NB4 (cell line): ENCODE results near the gene SYT14.
"Not testable (repeated sequence)": the region's sequence is repeated elsewhere in the genome, so short reads cannot be mapped to it uniquely, and the experiment has no call there.

Source experiments
- DNase-seq: peaks from one replicate; pipeline ENCODE4 v3.0.0; 2010; ENCODE audit warnings: low read depth
- H3K4me3 ChIP-seq: one replicate; pipeline ENCODE4 v1.5.1; 2011; ENCODE audit warnings: mild to moderate bottlenecking, low read depth, low read length, moderate library complexity
- MYC ChIP-seq: IDR thresholded peaks from 2 replicates; pipeline ENCODE4 v1.6.1; 2011; ENCODE audit warnings: low read depth, low read length
- POLR2A ChIP-seq: IDR thresholded peaks from 2 replicates; pipeline ENCODE4 v1.6.1; 2011; ENCODE audit warnings: mild to moderate bottlenecking; ENCODE audit not compliant: insufficient read length; ENCODE audit errors: extremely low read depth
- TF ChIP-seq, protein P1 (sequence below): IDR thresholded peaks from one replicate; pipeline ENCODE4 v1.5.1; 2012; ENCODE audit warnings: low read depth, low read length
- TF ChIP-seq, protein P2 (sequence below): IDR thresholded peaks from 2 replicates; pipeline ENCODE4 v1.6.1; 2011; ENCODE audit warnings: low read depth, low read length

SYT14 gene

DNA sequence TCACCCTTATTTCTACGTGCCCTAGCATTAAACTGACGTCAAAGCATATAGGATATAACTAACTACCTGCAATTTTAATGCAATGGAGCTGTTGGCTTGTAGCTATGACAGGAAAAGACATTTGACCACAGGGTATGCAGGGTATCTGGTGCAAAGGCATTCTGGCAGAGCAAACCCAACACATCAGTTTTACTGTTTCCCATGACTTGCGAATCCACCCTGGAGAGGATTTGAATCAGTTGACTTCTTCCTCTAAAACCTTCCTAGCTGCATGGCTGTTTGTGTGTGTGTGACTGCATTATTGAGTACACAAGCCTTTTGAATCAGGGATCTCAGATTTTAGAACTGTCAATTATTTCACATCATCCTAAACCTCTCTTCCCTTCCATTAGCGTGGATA, 41.7 kb upstream of the SYT14 start:
- no peak for DNase-seq
- H3K4me3 ChIP-seq = no peak overlapping the region
- TF ChIP-seq, protein P1, sequence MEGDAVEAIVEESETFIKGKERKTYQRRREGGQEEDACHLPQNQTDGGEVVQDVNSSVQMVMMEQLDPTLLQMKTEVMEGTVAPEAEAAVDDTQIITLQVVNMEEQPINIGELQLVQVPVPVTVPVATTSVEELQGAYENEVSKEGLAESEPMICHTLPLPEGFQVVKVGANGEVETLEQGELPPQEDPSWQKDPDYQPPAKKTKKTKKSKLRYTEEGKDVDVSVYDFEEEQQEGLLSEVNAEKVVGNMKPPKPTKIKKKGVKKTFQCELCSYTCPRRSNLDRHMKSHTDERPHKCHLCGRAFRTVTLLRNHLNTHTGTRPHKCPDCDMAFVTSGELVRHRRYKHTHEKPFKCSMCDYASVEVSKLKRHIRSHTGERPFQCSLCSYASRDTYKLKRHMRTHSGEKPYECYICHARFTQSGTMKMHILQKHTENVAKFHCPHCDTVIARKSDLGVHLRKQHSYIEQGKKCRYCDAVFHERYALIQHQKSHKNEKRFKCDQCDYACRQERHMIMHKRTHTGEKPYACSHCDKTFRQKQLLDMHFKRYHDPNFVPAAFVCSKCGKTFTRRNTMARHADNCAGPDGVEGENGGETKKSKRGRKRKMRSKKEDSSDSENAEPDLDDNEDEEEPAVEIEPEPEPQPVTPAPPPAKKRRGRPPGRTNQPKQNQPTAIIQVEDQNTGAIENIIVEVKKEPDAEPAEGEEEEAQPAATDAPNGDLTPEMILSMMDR = no peak
- TF ChIP-seq POLR2A (no peak), MYC (no peak)
- TF ChIP-seq, protein P2, sequence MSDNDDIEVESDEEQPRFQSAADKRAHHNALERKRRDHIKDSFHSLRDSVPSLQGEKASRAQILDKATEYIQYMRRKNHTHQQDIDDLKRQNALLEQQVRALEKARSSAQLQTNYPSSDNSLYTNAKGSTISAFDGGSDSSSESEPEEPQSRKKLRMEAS = no peak

DNA sequence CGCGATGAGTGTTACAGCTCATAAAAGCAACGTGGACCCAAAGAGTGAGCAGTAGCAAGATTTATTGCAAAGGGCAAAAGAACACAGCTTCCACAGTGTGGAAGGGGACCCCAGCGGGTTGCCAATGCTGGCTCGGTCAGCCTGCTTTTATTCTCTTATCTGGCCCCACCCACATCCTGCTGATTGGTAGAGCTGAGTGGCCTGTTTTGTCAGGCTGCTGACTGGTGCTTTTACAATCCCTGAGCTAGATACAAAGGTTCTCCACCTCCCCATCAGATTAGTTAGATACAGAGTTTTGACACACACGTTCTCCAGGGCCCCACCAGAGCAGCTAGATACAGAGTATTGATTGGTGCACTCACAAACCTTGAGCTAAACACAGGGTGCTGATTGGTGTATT, 39.7 kb upstream of the SYT14 start:
- not testable (repeated sequence) for DNase-seq, H3K4me3 ChIP-seq

DNA sequence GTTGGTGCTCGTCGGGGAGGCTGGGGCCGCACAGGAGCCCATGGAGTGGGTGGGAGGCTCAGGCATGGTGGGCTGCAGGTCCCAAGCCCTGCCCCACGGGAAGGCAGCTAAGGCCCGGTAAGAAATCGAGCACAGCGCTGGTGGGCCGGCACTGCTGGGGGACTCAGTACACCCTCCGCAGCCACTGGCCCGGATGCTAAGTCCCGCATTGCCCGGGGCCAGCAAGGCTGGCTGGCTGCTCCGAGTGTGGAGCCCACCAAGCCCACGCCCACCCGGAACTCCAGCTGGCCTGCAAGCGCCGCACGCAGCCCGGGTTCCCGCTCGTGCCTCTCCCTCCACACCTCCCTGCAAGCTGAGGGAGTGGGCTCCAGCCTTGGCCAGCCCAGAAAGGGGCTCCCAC, 39.2 kb upstream of the SYT14 start:
- H3K4me3 ChIP-seq = not testable (repeated sequence)

DNA sequence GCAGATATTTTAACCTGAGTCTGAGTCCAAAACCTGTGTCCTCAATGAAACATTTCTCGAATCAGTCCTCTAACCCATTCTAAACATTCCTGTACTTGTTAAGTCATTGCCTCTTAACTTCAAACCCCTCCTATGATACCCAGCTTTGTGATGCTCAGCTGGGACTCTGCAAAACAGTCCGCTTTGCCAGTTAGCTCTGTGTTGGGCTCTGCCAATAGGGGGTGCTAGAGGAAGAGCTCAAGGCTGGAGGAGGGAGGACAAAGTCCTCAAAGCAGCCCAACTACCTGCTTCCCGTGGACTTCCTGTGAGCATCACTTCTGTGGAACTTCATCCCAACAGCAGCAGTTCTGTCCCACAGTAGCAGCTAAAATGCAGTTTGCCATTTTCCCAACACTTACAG, 38.1 kb upstream of the SYT14 start:
- TF ChIP-seq, protein P1 = peak; percentile 70
- TF ChIP-seq, protein P2 = no peak
- TF ChIP-seq MYC = no peak
- H3K4me3 ChIP-seq = no peak overlapping the region
- peak; percentile 33 for DNase-seq

More for the DNA sequence above, 39.2 kb upstream of the SYT14 start:
- not testable (repeated sequence) for DNase-seq

DNA sequence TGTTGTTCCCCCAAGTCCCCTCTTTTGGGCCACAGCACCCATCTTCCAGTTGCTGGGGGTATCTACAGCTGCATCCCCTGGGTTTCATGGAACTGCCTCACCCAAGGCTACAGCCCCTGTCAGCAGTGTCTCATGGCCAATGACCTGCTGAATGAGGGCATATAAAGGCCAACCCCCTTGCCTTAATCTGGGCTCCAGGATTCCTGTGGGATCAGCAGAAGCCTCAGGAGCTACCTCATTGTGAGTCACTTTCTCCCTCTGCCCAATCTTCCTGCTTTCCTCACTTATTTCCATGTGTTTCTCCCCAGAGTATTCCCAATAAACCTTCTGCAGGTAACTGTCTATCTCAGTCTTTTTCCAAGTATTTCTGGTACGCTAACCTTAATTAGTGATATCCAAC, 37.3 kb upstream of the SYT14 start:
- no peak for DNase-seq
- H3K4me3 ChIP-seq = no peak overlapping the region
- TF ChIP-seq POLR2A (no peak), MYC (no peak)
- TF ChIP-seq, protein P1 = no peak
- TF ChIP-seq, protein P2 = no peak

DNA sequence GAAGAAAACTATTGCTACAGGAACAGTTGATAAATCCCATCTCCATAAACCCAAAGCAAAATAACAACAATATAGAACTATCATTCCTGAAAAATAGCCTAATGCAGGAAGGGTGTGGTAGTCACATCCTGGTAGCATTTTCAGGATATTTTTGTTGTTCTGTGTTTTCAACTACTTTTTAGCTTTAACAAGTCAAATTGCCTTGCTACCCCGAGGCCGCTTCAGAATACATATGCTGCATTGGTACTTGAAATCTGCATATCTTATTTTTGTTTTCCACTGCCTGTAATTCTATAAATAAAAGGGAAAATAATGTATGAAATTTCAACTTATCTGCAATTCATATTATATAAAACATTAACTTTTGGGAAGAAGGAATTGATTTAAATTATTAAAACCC, 36.8 kb upstream of the SYT14 start:
- DNase-seq = no peak
- no peak overlapping the region for H3K4me3 ChIP-seq
- TF ChIP-seq, protein P1 = no peak
- TF ChIP-seq POLR2A = no peak
- no peak for TF ChIP-seq MYC
- TF ChIP-seq, protein P2 = no peak

DNA sequence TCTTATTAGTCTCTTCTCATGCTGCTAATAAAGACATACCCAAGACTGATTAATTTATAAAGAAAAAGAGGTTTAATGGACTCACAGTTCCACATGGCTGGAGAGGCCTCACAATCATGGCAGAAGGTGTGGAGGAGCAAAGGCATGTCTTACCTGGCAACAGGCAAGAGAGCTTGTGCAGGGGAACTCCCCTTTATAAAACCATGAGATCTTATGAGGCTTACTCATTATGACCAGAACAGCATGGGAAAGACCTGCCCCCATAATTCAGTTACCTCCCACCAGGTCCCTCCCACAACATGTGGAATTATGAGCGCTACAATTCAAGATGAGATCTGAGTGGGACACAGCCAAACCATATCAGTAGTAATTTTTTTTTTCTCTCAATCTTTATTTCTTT, 33.2 kb upstream of the SYT14 start:
- not testable (repeated sequence) for H3K4me3 ChIP-seq, DNase-seq

DNA sequence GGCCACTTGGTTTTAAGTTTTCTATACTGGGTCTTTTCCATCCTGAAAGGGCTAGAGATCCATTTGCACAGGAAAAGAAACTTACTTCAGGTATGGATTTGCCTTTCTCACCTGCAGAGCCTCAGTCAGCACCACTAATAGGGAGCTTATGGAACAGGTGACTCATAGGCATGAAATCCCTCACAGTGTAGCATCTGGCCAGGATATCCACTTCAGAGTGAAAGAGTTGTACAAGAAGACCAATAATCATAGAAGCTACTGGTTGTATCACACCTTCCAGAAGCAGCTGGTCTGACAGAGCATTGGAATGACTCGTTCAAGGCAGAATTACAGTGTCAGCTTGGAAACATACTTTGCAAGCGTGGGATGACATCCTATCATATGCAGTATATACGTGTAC, 26.3 kb upstream of the SYT14 start:
- DNase-seq = no peak
- TF ChIP-seq MYC (no peak), POLR2A (no peak)
- TF ChIP-seq, protein P1 = no peak
- TF ChIP-seq, protein P2 = no peak
- H3K4me3 ChIP-seq = no peak overlapping the region
